T47D (cell line): ENCODE results near the gene ALOX5AP.

Experiments
- DNase-seq, 2 experiments: peaks; one replicate each; pipeline versions ENCODE4 v3.0.0 to v3.0.0-alpha.2; 2011 to 2012; ENCODE audit warnings: low read depth in 1 of 2, low spot score in 1 of 2
- JUND ChIP-seq: IDR thresholded peaks from 2 replicates; pipeline ENCODE4 v1.6.1; 2012; ENCODE audit warnings: low read depth
- in situ Hi-C: cut with HindIII; loops from 2 replicates; pipeline ENCODE4 v1.10.0; 2016; ENCODE audit warnings: low sequenced_read_pairs, low pct_unique_long_range_greater_than_20kb

The ALOX5AP gene

DNA sequence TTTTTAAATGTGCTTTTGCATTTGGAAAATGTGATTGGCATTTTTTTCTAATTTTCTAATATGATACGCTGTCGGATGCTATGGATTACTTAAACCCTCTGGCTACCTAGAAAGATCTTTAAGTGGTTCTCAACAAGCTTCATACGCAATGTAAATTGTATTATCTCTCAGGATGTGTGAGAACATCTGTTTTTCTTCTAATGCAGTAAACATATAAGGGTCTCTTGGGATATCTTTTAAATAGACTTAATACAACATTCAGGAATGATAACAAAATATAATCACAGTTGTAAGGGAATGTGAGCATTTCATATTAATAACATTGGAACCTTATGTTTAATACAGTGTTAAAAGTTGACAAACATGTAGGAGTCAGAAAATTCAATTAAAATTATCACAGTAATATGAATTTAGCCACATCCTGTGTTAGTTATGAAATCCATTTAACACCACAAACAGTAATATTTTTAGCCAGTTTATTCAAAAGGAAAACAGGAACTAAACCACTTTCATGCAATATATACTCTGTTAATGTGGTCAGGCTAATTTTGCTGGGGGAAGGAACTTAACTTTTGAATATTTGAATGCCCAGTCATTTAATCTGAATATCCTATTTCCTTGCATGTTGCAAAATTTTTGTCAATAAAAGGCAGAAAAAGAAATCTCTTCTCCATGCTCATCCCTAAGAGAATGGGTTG, 15.0 kb upstream of the ALOX5AP start:
- DNase-seq = no peak
- in situ Hi-C loops = no loop called here
- no peak for TF ChIP-seq JUND

DNA sequence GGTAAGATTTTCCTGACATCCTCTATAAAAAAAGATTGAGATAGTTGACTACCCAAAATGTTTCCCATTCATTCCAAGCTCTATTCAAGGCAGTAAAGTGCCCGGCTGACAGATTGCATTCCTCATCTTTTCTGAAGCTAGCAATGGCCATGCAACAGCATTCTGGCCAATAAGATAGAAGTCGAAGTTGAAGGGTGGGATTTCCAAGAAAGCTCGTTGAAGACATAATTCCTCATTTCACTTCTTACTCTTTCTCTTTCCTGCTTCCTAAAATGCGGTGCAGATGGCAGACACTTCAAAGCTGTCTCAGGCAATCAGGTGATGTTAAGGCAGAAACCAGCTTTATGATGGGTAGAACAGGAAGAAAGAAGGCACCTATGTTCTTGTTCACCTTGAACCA, 13.4 kb upstream of the ALOX5AP start:
- in situ Hi-C loops = no loop called here
- DNase-seq = no peak
- no peak for TF ChIP-seq JUND

DNA sequence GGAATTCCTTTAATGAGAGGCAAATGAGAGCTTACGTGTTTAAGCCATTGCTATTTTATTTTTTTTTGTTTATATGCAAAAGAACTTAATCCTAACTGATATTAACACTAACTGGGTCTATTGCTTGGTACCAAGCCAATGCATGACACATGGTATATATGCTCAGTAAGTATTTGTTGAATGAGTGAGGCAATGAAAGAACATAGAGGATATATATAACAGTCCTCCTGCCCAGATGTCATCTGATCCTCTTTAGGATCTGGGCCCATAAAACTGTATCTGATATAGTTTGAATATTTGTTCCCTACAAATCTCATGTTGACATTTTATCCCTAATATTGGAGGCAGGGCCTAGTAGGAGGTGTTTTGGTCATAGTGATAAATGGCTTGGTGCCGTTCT, 13.0 kb upstream of the ALOX5AP start:
- in situ Hi-C loops = no loop called here
- no peak for DNase-seq
- no peak for TF ChIP-seq JUND

DNA sequence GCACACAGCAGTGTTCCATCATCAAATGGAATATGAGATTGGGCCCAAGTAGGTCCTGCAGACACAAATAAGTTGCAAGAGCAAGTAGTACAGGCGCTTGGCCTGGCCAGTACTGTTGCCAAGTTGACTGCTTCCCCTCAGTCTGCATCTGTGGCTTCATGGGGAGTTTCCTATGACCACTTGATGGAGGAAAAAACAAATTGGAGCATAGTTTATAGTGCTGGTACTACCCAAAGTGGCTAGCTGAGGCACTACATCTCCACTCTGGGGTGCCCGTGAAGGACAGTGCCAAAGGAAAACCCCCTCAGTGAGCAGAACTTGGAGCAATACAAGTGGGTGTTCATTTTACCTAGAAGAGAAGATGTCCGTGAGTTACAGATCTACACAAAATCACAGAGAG, 10.6 kb upstream of the ALOX5AP start:
- no peak for DNase-seq
- in situ Hi-C loops = no loop called here
- no peak for TF ChIP-seq JUND

DNA sequence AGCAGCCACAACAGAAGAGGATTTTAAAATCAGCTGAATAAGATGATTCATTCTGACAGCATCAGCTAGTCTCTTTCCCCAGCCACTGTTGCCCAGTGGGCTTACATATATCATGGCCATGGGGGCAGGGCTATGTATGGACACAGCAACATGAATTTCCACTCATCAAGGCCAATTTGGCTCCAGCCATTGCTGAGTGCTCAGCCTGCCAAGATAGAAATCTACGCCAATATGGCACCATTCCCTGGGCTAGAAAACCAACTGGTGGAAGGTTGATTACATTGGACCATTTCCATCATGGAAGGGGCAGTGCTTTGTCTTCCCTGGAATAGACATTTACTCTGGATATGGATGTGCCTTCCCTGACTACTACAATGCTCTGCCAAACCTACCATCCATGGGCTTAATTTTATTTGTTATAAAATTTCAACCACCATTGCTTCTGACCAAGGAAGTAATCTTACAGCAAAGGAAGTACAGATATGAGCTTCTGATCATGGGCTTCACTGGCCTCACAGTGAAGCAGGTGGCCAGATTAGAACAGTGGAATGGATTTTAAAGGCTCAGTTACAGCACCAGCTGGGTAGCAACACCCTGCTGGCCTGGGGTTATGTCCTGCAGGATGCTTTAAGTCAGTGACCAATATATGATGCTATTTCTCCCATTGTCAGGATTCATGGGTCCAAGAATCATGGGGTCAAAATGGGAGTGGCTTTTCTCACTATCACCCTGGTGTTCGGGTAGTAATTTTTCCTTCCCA, 9.8 kb upstream of the ALOX5AP start:
- in situ Hi-C loops = no loop called here
- no peak for TF ChIP-seq JUND

DNA sequence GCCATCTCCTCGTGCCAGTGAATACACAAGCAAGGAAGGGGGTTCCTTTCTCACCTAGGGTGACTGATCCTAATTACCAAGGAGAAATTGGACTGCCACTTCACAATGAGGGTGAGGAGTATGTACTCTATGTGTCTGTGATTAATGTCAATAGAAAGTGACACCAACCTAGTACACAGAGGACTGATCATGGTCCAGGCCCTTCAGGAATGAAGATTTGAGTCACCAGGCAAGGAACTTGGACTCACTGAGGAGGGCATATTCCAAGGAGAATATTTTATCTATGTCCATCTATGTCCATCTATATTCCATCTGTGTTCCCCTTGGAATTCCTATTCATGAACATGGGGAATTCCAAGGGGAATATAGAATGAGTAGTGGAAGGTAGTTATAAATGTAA, 9.2 kb upstream of the ALOX5AP start:
- in situ Hi-C loops = no loop called here
- DNase-seq = no peak
- no peak for TF ChIP-seq JUND

More for the DNA sequence above, 9.8 kb upstream of the ALOX5AP start:
- DNase-seq = no peak

DNA sequence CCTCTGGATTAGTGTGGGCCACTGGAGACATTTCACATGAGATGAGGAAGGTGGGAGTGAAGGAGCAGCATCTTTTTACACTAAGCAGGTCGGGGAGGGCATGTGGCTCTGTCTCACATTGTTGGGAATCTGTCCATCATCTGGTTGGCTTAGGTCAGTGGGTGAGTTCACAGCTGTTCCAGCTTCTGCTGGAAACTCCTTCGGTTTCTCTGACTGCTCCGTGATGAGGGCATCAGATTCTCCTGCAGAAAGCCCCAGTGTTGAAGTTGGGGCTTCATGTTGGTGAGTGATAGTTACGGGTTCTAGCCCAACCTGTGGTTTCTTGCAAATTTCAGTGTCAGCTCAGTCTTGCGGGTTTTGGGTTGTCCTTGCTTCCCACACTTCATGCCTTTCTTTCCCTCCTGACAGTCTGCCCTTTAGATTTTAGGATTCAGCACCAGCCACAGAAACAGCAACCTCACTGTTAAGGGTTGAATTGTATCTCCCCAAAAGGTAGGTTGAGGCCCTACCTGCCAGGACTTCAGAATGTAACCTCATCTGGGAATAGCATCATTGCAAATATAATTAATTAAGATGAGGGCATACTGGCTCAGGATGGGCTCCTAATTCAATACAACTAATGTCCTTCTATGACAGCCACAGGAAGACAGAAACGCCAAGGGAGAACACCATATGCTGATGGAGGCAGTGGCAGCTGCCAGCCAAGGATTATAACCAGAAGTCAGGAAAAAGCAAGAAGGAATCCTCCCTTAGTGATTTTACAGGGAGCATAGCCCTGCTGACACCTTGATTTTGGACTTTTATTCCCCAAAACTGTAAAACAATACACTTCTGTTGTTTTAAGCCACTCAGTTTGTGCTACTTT, 7.6 kb upstream of the ALOX5AP start:
- TF ChIP-seq JUND = no peak
- in situ Hi-C loops = no loop called here

DNA sequence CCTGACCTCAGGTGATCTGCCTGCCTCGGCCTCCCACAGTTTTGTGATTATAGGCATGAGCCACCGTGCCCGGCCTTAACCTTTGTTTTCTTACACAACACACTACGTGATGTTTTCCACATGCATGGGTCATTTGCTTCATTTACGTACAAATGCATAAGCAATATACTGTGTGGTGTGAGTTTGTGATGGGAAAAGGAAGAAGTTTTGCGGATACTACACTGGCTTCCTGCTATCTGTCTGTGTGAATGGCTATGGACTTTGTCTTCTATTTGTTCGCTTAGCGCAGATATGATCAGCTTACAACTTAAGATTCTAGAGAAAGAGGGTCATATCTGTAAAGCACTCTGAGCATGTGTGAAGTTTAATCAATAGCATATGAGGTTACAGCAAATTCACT, 5.5 kb upstream of the ALOX5AP start:
- in situ Hi-C loops = no loop called here
- no peak for DNase-seq
- no peak for TF ChIP-seq JUND

More for the DNA sequence above, 7.6 kb upstream of the ALOX5AP start:
- DNase-seq = no peak

DNA sequence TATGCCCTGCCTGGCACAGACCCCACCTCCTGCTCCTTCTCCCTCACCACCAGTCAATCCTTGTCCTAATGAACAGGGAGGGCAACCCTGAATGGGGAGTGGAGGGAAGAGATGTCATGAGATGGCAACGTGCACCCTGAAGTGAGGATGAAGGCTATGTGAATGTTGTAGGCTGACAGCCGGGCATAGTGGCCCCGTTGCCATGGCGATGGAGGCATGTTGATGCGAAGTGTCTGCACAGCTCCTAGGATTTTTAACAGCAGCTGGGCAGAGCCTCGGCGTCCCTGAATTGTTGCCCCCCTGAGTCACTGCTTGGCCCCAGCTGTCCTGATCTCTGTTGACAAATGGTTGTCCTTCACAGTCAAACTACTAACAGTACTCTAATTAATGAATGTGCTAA, 4.8 kb upstream of the ALOX5AP start:
- TF ChIP-seq JUND = no peak
- in situ Hi-C loops = no loop called here
- no peak for DNase-seq

DNA sequence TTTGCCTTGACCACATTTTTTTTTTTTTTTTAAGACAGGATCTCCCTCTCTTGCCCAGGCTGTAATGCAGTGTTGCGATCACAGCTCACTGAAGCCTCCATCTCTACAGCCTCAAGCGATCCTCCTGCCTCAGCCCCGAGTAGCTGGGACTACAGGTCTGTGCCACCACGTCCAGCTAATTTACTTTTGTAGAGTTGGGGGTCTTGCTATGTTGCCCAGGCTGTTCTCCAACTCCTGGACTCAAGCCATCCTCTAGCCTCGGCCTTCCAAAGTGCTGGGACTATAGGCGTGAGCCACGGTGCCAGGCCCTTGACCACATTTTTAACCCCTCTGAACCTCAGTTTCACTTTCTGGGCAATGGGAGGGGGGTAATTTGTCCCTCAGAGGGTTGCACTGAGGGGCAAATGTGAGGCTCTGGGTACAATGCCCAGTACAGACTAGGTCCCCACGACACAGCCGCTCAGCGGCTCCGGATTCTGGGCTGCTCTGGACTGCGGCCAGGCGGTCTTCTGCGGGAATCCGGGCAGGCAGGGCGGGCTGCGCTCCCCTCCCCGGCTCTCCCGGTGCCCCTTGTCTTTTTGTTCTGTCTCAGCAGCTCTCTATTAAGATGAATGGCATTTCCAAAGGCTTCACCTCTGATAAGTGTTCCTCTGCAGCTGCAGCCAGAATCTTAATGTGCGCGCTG, 3.8 kb upstream of the ALOX5AP start:
- no peak for TF ChIP-seq JUND
- no peak for DNase-seq
- in situ Hi-C loops = no loop called here

DNA sequence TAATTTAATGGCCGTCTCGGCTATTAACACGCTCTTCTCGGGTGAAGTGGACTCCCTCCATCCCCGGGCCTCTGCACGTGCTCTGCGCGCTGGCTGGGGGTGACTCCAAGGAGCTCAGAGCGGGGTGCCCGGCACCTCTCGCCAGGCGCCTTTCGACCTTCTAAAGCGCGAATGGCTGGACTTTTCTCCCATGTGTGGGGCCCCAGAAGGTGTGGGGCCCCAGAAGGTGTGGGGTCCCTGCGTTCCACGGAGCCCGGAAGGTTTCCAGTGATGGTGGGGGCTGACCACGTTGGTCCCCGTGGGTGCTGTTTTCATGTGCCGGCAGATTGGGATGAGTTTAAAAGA, 3.3 kb upstream of the ALOX5AP start:
- no peak for TF ChIP-seq JUND
- in situ Hi-C loops = no loop called here
- DNase-seq = no peak

DNA sequence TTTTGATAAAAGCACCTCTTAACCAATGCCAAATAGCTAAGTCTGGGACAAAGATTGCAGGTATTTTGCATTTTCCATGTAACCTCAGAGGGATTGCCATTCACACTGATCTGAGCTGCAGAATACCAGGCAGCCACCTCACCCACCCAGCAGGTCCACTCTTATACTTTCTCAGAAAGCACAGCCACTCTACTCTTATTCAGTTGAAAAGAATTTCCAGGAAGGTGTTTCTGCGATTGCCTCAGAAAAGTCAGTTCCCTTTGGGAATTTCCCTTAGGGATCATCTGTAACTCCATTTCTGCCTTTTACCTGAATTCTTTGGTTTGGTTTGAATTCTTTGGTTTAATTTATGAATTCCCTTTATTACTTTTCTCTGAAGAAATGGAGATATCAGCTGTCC, 904 bp upstream of the ALOX5AP start:
- no peak for TF ChIP-seq JUND
- no peak for DNase-seq
- in situ Hi-C loops = no loop called here

DNA sequence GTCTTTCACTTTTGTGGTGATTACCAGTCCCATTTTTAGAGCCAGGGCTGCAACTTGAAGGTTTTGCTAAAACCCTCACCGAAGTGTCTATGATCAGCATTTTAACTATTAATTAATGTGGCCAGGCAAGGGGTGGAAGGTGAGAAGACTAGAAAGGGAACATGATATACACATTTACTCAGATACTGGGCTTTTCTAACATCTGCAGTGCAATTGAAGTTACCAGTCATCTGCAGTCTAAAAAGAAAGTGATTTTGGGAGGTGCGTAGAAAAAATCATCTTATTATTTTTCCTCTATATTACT, 481 bp downstream of the ALOX5AP start:
- in situ Hi-C loops = no loop called here
- TF ChIP-seq JUND = no peak
- no peak for DNase-seq
